HG02759 (cell line): Measurements from ENCODE around the gene FAM210A.
"Not testable (repeated sequence)": the region's sequence is repeated elsewhere in the genome, so short reads cannot be mapped to it uniquely, and the experiment has no call there.

Experiments used
- ATAC-seq: cut with Tn5 transposase; IDR thresholded peaks from one replicate; pipeline ENCODE4 v1.9.1; 2021; ENCODE audit warnings: mild to moderate bottlenecking, moderate library complexity; ENCODE audit not compliant: unreplicated experiment

FAM210A gene

DNA sequence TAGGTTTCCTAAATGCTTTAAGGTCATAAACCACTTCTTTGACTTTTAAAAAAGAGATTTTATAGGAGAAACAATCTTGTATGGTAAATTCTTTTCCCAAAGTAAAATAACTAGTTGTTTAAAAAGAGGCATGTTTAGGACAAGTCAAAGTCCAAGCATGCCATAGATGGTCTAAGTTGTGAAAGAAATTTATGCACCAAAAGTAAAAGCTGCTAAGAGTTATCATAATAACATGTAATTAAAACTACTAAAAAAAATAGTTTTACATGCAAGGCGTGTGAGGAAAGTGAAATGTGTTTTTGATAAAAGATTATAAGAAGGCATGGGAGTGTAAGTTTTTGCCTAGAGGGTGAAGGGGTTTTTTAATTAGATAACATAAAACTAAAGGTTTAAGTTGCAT, 22.5 kb downstream of the FAM210A start:
- no peak for ATAC-seq

DNA sequence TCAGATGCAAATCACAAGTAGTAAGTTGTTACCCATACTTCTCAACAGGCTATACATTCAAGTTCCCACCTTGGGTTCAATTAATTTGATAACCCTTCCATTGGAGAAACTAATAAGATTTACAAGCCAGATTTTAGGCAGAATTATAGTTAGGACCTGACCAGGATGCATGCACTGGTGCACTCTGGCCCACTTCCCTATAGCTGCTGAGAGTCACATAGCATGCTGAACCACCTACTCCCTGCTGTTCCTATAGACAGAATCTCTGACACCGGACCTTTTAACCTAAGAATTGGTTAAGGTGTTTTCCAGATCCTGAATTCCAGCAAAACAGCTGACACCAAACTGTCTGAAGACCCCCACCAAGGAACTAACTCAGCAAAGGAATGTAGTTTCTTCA, 26.2 kb downstream of the FAM210A start:
- ATAC-seq: no peak

DNA sequence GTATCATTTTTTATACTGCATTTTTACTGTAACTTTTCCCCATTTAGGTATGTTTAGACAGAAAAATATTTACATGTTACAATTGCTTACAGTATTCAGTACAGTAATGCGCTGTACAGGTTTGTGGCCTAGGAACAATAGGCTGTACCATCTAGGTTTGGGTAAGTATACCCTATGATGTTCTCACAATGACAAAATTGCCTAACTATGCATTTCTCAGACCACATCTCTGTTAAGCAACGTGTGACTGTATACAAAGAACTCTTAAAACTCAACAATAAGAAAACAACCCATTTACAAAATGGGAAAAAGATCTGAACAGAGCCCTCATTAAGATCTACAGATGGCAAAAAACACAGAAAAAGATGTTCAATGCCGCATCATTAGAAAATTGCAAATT, 29.4 kb downstream of the FAM210A start:
- no peak for ATAC-seq

DNA sequence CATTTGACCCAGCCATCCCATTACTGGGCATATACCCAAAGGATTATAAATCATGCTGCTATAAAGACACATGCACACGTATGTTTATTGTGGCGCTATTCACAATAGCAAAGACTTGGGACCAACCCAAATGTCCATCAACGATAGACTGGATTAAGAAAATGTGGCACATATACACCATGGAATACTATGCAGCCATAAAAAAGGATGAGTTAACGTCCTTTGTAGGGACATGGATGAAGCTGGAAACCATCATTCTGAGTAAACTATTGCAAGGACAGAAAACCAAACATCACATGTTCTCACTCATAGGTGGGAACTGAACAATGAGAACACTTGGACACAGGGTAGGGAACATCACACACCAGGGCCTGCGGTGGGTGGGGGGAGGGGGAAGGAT, 31.0 kb downstream of the FAM210A start:
- ATAC-seq: not testable (repeated sequence)

DNA sequence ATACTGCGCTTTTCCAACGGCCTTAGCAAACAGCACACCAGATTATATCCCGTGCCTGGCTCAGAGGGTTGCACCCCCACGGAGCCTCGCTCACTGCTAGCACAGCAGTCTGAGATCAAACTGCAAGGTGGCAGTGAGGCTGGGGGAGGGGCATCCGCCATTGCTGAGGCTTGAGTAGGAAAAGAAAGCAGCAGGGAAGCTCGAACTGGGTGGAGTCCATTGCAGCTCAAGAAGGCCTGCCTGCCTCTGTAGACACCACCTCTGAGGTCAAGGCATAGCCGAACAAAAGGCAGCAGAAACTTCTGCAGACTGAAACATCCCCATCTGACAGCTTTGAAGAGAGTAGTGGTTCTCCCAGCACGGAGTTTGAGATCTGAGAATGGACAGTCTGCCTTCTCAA, 36.3 kb downstream of the FAM210A start:
- not testable (repeated sequence) for ATAC-seq

DNA sequence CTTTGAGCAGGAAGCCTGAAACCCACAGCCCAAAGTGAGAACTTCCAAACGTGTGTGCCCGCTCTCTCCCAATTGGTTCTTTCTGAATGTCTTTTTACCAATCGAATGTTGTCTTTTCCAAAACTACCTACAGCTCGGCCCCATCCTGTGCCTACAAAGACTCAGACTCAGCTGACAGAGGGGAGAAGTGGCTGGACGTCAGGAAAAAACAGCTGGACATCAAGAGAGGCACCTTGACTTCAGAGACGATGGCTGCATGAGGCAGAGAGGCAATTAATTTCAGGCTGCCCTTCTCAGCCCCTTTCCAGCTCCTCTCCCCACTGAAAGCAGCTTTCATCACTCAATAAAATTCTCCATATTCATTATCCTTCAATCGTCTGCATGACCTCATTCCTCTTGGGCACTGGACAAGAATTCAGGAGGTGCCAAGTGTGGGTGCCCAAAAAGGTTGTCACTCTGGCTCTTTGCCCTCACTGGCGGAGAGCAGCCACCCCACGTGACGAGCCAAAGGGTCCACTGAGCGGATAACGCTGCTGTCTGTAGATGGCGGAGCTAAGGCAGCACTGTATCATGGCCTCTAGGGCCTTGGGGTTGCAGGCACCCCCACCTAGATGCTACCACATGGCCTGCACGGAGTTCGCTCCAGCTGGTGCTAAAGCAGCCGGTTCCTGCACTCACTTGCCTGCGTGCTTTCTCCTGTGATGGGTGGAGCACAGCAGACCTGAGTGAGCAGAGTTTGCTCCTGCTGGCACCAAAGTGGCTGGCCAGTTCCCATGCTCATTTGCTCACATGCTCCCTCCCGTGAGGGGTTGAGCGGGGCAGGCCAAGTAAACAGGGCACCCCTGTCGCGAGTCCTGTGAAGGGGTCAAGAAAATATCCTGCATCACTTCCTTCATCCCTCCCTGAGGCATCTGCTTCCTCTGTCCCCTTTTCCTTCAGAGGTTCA, 37.9 kb downstream of the FAM210A start:
- no peak for ATAC-seq

DNA sequence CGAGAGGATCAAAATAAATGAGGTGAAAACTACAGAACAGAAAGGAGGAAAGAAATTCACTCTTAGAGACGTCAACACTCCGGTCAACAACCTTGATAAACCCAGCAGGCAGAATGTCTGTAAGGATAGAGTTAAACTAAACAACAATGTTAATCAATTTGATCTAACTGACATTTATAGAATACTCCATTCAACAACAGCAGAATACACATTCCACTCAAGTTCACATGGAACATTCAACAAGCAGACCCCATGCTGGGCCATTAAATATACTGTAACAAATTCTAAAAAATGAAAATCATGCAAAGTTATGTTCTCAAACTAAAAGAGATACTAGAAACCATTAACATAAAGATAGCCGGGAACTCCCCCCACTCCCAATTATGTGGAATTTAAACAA, 41.8 kb downstream of the FAM210A start:
- ATAC-seq: no peak

DNA sequence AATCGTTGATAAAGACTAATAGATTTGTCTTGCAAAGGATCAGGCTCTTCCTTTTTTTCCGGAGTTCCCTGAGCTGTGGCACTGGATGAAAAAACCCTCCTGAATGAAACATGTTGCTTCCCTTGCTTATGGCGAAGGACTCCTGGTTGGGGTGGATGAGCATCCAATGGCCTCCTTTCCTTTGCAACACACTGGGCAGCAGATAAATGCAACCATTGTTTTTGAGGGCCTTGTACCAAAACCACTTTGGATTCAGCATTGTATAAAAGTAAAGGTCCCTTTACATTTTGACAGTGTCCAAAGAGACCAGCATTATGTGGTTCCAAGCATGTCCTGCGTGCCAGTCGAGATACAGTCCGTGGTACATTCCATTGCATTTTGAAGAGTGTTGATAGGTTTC, 44.7 kb downstream of the FAM210A start:
- ATAC-seq: no peak

DNA sequence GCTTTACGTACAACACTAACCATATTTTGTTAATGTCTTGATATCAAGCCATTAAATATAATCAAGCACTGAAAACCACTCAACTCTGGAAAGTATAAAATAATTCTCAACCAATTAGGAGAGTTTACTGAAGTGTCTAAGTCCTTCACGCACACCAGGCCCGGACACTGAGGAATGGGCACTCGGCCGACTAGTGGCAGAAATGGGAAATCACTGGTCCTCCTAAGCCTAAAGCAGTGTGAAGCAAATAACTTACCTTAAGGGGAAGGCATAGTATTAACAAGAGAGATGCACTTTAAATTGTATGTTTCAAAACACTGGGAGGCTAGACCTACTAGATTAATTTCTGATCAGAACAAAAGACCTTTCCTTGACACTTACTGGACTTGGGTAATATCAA, 45.7 kb downstream of the FAM210A start:
- ATAC-seq: no peak

DNA sequence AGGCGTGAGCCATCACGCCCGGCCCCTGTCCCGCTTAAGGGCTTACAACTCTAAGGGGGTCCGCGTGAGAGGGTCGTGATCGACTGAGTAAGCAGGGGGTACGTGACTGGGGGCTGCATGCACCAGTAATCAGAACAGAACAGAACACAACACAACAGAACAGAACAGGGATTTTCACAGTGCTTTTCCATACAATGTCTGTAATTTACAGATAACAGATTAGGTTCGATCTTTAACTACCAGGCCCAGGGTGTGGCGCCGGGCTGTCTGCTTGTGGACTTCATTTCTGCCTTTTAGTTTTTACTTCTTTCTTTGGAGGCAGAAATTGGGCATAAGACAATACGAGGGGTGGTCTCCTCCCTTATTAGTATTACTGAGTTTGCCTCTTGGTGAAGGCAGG, 49.0 kb downstream of the FAM210A start:
- ATAC-seq: not testable (repeated sequence)

DNA sequence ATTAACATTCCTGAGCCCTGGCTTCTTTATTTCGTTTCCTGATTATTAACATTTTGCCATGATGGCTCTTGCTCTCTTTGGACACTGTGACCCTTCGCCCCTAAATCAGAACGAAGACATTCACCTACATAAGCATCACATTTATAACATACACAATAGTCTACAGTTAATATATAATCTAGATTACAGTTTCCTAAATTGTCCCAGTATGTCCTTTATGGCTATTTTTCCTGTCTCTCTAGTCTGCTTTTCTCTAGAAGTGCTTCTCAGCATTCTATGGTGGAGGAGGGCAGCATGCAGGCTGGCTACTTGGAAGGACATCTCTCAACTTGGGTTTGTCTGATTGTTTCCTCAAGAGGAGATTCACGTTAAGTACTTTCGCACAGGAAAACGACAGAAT, 49.9 kb downstream of the FAM210A start:
- no peak for ATAC-seq

DNA sequence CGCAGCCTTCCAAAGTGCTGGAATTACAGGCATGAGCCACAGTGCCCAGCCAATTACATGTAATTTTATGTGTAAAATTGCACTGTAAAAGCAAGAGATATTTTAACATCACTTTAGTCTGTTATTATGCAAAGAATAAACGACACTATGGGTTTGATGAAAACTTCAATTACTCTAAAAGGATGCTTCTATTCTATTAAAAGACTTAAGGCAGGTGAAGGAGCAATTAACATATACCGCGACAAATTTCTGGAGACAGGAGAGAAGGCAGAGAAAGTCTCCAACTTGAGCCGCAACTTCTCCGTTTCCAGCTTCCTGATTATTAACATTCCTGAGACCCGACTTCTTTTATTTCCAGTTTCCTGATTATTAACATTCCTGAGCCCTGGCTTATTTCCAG, 53.7 kb downstream of the FAM210A start:
- ATAC-seq: no peak

DNA sequence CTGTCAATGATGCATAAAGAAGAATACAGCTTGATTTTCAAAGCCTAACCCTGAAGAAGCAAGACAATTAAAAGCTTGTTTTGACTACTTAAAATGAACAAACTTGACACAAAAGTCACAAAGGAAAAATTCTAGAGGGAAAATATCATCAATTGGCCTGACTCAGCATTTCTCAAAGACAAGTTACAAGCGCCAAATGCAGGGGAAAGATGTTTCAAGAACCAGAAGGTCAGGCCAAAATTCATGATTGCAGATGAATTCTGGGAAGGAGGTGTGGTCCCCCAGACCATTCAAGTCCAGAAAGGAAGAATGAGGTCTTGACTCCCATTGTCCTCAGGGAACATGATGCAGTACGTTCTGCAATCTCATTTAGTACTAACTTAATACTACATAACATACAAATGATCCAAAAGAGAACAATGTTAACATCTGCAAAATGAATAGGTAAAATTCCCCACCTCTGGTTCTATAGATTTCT, 64.5 kb downstream of the FAM210A start:
- ATAC-seq: no peak

DNA sequence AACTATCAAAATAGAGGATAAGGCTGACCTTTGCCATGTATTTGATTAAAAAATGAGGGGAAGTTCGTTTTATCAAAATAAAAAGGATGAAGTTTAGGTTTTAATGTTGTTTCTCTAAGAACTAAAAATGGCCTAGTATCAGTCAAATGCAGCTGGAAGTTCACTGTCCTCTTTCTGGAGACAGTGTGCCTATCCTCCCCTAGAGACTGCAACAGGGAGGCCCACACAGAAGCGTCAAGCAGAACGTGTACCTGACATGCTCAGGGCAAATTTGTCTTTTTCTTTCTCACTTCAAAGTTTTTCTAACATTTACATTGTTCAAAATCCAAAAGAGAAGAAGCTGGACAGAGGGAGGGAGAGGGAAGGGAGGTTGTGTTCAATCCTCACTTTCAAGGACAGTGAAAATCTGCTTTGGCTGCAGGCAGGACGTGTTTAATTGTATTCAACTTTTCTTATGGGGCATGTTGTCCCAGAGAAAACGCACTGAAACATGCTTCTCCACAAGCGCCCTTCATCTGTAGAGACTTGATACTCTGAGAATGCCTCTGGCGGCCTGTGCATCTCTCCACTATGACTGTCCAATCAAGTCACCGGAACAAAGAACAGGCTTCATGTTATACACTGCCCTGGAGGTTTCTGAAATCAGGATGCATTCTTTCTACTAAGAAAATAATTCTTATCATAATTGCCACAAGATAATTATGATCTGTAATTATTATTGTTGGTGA, 65.1 kb downstream of the FAM210A start:
- no peak for ATAC-seq

DNA sequence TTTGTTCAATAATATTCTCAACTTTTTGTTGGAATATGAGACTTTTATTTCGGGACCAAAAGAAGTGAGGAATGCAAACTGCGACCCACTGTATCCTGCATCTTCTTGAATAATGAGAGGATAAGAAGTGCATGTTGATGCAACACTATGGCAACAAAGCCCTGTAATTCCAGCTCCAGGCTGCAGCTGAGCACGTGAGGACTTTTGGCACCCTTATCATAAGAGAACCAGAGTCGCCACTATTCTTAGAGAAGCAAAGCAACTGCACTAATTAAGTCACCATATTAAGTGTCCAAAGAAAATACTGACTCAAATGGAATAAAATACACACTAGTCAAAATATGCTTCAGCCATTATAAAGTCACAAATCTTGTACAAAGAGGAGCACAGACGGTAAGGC, 65.8 kb downstream of the FAM210A start:
- no peak for ATAC-seq

DNA sequence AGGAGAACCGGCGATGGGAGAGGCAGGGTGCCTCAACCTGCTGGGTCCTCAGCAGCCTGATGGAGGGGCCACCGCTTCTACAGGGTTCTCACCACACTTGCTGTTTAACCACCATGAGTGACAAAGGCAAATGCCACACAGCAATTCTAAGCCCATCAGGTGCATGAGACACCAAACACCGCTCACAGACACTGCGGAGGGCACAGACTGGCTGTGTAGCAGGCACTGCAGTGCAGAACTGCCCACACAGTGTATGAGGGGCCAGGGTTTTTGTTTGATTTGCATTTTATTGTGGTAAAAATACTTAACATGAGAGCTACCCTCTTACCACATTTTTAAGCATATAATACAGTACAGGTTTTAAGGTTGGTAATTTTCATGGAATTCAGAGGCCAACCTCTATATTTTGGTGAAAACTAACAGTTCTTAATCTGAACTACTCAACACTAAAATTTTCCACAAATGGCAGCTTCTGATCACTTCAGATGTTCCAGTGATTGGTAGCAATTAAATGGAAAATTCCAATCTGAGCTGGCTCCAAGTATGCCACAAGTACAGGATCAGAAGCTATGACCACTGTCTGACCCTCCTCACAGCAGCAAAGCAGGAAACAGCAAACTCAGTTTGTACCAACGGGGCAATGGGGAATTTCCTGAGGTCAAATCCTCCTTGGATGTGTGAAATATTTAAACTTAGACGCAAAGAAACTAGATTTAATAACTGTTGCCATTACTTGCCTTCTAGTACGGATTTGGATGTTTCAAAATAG, 67.7 kb downstream of the FAM210A start:
- ATAC-seq: no peak

DNA sequence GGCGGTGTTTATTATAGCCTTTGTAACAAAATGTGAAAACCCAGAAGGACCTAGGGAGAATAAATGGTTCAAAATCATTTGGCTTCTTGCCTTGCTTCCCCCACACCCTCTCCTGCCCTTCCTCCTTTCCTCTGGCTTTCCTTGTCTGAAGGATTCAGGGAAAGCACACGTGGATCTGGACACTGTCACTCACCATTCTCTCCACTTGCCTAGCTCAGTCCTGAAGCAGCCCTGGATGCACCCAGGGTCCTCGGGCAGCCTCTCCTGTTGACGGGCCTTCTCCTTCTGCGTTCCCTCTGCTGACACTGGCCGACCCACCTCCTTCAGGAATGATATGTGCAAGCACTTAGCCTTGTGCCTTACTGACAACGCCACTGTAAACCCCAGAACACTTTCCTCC, 68.4 kb downstream of the FAM210A start:
- no peak for ATAC-seq

DNA sequence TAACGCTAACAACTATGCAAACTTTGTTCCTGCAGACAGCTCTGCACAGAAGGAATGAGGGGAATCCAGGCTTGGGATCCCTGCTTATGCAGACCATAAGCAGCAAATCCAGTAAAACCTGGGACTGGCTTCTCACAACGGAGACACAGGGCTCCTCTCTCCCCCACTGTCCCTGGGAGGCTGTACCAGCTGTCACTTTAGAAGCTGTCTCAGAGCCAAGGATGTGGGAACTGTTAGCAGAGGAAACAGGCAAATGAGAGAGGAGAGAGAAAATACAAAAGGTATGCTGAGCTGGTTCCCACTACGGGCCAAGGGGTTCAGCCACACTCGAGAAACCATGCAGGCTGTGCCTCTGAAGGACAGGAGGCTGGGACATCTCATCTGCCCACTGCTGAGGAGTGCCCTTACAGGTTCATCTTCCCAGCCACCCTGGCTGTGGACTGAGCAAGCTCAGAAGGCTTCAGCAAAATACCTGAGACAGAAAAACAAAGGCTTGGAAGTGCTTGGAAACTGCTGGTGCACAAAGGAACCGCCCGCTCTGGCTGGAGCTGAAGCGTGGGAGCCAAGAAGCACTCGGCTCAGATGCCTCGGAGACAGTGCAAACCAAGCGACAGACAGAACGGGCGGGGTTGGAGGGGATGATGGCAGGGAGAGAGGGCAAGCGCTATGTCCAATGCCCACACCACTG, 72.5 kb downstream of the FAM210A start:
- ATAC-seq: no peak

DNA sequence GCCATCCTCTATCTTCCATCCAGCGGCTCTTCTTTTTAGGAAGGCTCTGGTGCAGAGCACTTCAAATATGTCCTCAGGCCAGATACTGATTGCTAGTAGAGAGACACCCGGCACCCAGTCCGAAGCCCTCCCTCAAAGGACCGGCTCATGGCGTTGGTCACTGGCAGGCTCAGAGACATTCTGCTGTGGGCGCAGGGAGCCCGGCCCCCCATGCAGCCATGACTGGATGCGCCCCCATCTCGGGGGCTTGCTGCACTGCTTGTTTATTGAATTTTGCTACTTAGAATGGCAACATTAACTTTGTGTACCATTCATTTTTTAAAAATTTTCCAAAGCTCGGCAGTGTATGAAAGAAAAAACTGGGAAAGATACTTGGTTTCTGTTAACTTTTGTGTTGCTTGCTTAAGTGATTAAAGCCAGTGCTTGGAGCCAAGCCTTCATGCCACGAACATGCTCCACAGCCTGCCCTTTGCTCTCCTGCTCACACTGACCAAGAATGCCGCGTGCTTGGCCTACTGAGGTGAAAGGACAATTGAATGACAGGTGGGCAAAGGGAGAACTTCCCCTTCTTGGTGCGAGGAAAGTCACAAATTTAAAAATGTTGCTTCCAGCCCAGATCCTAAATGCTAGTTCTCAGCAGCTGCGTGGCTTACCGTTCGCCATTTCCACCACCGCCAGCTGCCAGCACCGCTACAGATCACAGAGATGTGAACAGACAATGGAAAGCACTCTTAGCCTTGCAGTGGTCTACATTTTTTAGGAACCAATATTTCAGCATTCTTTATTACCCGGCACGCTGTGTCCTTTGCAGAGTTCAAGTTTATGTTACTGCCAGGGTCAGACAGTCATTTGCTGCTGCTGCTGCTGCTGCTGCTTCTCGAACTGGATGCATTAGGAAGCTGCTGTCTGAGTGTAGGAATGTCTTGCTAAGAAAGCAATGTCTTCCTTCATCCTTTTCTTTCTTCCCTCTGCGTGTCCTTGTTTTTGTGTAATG, 76.7 kb downstream of the FAM210A start:
- ATAC-seq: no peak

DNA sequence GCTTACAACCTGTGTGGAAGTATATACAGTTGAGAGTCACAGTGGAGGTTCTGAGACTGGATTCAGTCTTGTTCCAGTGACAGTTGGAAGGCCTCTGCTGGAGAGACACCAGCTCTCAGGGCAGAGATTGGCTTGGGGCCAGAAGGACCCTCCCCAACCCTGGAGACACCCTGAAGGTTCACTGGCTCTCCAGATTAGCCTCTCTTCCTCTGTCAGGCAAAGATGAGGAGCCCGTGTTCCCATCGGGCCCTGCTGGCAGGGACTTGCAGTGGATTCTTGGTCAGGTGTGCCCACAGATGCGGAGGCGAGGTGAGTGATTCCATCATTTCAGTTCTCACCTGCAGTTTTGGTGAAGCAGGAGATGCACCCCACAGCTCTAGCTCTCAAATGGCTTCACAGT, 78.6 kb downstream of the FAM210A start:
- no peak for ATAC-seq
